ENCODE results near the gene KRTAP10-4.
A peak's percentile ranks its signal among the peaks of the same experiment; 100 is the strongest.
"Not testable (repeated sequence)": the region's sequence is repeated elsewhere in the genome, so short reads cannot be mapped to it uniquely, and the experiment has no call there.

Gene KRTAP10-4

GRCh38 chr21:44534688-44535087 is 38.8 kb upstream of the KRTAP10-4 start:
- no peak for DNase-seq (ENCODE audit: low read depth in 3 of 3)

- DNase-seq (ENCODE audit: low read depth in 3 of 3), result no peak
Measured at GRCh38 chr21:44535963-44536362, 37.6 kb upstream of the KRTAP10-4 start.

- DNase-seq (ENCODE audit: low read depth in 3 of 3), result no peak
Measured at GRCh38 chr21:44537930-44538911, 35.3 kb upstream of the KRTAP10-4 start.

GRCh38 chr21:44539046-44539445 is 34.5 kb upstream of the KRTAP10-4 start:
- no peak for DNase-seq (ENCODE audit: low read depth in 3 of 3)

- DNase-seq (ENCODE audit: low read depth in 3 of 3), result no peak
Measured at GRCh38 chr21:44539991-44540666, 33.4 kb upstream of the KRTAP10-4 start, which contains the start of gene KRTAP10-1. TSS of gene KRTAP10-1 (minus strand) at chr21:44540195. CDS start at chr21:44540150, 45 bp downstream.

GRCh38 chr21:44540741-44541288 is 32.7 kb upstream of the KRTAP10-4 start:
- no peak for DNase-seq (ENCODE audit: low read depth in 3 of 3)

- DNase-seq (ENCODE audit: low read depth in 3 of 3), result no peak
Measured at GRCh38 chr21:44542716-44543115, 30.8 kb upstream of the KRTAP10-4 start.

- DNase-seq (ENCODE audit: low read depth in 3 of 3), result no peak
Measured at GRCh38 chr21:44544566-44544965, 29.0 kb upstream of the KRTAP10-4 start.

- DNase-seq (ENCODE audit: low read depth in 3 of 3), result peak in 1 of 3 experiments; percentile 10
Measured at GRCh38 chr21:44547656-44548331, 25.7 kb upstream of the KRTAP10-4 start.

- no peak for DNase-seq (ENCODE audit: low read depth in 3 of 3)
Measured at GRCh38 chr21:44548381-44548780, 25.1 kb upstream of the KRTAP10-4 start.

- DNase-seq (ENCODE audit: low read depth in 3 of 3), result no peak
Measured at GRCh38 chr21:44548922-44549321, 24.6 kb upstream of the KRTAP10-4 start.

GRCh38 chr21:44549525-44550211 is 23.9 kb upstream of the KRTAP10-4 start:
- DNase-seq (ENCODE audit: low read depth in 3 of 3), result no peak

- DNase-seq (ENCODE audit: low read depth in 3 of 3), result not testable (repeated sequence)
Measured at GRCh38 chr21:44550285-44550684, 23.2 kb upstream of the KRTAP10-4 start.

- DNase-seq (ENCODE audit: low read depth in 3 of 3), result no peak
Measured at GRCh38 chr21:44550807-44551206, 22.7 kb upstream of the KRTAP10-4 start.

- no peak for DNase-seq (ENCODE audit: low read depth in 3 of 3)
Measured at GRCh38 chr21:44551340-44551961, 22.1 kb upstream of the KRTAP10-4 start, which contains the start of gene KRTAP10-2. TSS of gene KRTAP10-2 (minus strand) at chr21:44551505. CDS start at chr21:44551458, 47 bp downstream.

- DNase-seq (ENCODE audit: low read depth in 3 of 3), result no peak
Measured at GRCh38 chr21:44552136-44552535, 21.4 kb upstream of the KRTAP10-4 start.

- no peak for DNase-seq (ENCODE audit: low read depth in 3 of 3)
Measured at GRCh38 chr21:44552681-44553080, 20.8 kb upstream of the KRTAP10-4 start.

- no peak for DNase-seq (ENCODE audit: low read depth in 3 of 3)
Measured at GRCh38 chr21:44555200-44555875, 18.2 kb upstream of the KRTAP10-4 start.

- no peak for DNase-seq (ENCODE audit: low read depth in 3 of 3)
Measured at GRCh38 chr21:44556879-44557278, 16.6 kb upstream of the KRTAP10-4 start.
